GM10266 (cell line): ENCODE data around the gene SPTBN1.

Source experiments
- DNase-seq: peaks from one replicate; pipeline ENCODE4 v3.0.0; 2012; ENCODE audit errors: extremely low spot score
- TF ChIP-seq, protein P1 (sequence below): IDR thresholded peaks from 2 replicates; pipeline ENCODE4 v1.5.1; 2012; ENCODE audit warnings: mild to moderate bottlenecking, low read depth; ENCODE audit not compliant: control insufficient read depth, insufficient read depth; ENCODE audit errors: missing control alignments

SPTBN1 gene

DNA sequence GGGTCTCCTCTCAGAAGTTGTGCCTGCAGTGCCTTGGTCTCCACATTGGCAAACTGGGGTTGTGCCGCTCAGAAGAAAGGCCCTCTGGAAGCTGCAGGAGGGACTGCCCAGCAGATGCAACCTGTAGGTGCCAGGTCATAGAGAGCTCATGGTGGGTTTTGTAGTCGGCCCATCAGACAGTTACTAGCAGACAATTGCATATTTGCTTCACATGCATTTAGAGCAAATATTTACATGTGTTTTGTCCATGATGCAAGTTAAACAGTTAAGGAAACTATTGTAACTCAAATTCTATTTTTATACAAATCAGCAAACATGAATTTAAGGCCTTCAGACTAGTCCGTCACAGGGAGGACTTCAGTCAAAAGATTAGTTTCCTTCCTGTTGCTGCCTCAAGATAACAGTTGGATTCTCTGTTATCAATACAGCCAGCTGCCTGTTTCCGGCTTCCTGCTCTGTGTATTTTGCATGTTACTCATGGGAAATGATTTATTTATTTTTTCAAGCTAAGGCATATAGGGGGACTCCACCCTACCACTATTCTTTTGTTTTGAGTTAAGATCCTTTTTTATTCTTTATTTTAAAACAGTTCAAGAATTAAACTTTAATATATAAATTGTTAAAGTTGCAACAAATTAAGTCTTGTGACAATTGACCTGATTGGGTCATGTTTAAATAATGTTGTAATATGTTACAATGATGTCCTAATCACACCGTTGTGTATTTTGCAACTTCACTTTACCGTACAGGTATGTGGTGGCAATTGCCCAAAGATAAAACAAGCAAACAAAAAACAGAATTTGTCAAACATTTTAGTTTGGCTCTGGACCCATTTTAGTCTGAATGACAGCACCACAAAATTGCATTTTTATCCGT is 133.5 kb downstream of the SPTBN1 start:
- DNase-seq: no peak
- TF ChIP-seq, protein P1, sequence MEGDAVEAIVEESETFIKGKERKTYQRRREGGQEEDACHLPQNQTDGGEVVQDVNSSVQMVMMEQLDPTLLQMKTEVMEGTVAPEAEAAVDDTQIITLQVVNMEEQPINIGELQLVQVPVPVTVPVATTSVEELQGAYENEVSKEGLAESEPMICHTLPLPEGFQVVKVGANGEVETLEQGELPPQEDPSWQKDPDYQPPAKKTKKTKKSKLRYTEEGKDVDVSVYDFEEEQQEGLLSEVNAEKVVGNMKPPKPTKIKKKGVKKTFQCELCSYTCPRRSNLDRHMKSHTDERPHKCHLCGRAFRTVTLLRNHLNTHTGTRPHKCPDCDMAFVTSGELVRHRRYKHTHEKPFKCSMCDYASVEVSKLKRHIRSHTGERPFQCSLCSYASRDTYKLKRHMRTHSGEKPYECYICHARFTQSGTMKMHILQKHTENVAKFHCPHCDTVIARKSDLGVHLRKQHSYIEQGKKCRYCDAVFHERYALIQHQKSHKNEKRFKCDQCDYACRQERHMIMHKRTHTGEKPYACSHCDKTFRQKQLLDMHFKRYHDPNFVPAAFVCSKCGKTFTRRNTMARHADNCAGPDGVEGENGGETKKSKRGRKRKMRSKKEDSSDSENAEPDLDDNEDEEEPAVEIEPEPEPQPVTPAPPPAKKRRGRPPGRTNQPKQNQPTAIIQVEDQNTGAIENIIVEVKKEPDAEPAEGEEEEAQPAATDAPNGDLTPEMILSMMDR: no peak

DNA sequence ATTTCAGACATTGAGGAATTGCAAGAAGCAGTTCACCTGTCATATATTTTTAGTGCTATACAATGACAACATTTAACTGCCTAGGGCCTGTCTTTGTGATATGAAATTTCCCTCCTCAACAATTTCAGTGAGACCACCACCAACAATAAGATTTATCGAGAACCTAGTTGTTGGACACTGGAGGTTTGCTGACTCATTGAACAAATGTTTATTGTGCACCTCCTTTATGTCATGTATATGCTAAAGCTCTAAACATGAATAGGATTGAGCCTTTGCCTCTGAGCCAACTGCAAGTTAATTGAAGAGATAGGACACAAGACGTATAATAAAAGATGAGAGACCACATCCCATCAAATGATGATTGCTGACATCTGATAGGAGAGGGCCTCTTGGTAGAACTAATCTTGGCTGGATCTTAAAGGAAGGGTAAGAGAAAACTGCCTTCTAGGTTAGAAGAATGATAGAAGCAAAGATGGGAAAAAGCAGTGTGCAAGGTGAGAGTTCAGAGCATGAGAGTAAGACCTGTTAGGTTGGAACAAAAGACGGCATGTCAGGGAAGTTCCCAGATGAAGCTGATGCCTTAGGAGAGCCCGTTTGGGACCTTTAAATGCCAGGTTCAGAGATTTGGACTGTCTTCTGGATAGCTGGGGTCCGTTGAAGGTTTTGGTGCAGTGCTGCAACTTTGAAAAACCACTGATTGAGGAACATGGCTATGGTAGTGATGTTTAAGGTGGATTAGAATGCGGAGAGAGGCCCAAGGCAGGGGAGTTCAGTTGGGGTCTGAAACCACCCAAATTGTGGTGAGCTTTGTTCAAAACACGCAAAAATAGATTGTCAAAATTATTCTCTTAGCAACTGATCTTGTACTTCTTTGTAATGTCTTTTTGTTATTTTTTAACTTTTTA is 134.3 kb downstream of the SPTBN1 start:
- TF ChIP-seq, protein P1: no peak

DNA sequence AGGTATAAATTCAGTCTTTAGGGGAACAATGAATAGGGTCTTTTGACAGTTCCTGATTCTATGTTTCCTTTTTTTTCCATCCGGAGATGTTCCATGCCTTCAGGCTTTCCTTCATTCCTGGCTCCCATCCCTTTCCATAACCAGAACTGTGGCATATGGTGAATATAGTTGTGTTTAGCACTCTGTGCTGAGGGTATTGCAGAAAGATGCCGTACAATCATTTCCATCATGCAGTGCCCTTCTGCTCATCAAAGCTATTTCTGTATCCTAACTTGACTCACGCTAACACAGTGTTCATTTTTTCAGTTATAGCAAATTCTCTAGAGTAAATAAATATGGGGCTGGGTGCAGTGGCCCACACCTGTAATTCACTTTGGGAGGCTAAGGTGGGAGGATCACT is 135.4 kb downstream of the SPTBN1 start:
- DNase-seq: no peak

More for the DNA sequence above, 134.3 kb downstream of the SPTBN1 start:
- DNase-seq: no peak

DNA sequence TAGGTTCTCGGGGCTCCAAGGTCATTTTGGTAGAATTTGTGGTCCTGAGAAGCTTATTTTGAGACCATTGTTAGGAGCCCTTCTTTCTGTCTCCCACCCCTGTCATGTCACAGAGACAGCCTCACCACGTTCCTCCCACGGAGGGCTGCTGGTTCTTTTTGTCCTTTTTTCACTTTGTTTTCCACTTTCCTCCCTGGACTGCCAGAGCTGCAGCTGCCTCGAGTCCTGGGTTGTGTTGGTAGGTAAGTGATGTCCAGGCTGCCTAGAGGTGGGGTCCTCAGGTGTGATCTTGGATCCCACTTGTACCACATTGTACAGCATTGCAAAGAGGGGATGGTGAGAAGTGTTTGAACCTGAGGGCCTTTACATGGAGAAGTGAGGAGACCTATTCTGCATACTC is 137.1 kb downstream of the SPTBN1 start:
- TF ChIP-seq, protein P1: no peak
- no peak for DNase-seq

More for the DNA sequence above, 135.4 kb downstream of the SPTBN1 start:
- TF ChIP-seq, protein P1: no peak

DNA sequence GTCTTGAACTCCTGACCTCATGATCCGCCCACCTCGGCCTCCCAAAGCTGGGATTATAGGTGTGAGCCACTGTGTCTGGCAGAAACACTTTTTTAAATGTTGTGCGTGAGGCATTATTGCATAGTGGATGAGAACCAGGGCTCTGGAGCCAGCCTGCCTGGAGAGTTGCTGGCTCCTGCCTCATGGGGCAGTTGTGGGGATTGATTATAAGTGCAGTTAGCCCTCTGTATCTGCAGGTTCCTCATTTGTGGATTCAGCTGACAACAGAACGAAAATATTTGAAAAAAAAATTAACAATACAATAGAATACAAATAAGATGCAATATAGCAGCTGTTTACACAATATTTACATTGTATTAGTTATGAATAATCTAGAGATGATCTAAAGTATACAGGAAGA is 137.9 kb downstream of the SPTBN1 start:
- no peak for DNase-seq
- TF ChIP-seq, protein P1: no peak

DNA sequence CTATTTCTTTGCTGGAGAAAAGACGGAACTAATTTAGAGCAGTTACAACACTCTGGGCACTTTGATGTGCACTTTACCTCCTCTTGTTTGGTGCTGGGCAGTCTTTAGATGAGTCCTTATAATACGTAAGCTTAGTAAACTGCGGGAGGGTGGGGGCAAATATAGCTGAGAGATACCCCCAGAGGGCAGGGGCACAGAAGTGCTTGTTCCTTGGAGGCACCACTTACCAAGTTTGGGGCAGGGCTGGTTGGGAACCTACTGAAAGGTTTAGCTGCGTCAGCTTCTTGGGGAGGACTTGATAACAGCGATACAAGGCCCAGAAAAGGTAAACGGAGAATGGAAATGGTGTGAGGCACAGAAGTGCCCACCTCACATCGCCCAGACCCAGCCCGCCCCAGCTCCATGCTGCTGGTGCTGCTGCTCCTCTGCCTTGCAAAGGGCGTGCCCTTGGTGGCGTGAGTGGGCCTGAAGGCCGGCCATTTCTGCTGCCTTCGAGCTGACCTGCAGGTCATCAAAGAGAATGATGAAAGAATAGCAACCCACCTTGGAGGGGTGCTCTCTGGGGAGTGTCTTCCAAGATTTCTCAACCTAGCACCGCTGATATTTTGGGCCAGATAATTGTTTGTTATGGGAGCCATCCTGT is 139.2 kb downstream of the SPTBN1 start:
- TF ChIP-seq, protein P1: no peak
- DNase-seq: no peak
